Measurements from ENCODE around the gene FHL1.

FHL1 gene

GRCh38 chrX:136192839-136193414, 45.6 kb downstream of the FHL1 start:
- DNase-seq (ENCODE audit: low spot score): no peak
- Histone ChIP-seq H3K4me3 (no peak overlapping the region), H3K27ac (peak overlapping the region; percentile 15 to 85)
- no peak for TF ChIP-seq CTCF (IDR thresholded peaks at IDR 0.05)

- peak overlapping the region; percentile 15 to 85 for H3K27ac ChIP-seq
- peak overlapping the region; percentile 10 for H3K4me3 ChIP-seq
- no peak for DNase-seq (ENCODE audit: low spot score)
- TF ChIP-seq CTCF (IDR thresholded peaks at IDR 0.05): no peak
These were observed 46.4 kb downstream of the FHL1 start for GRCh38 chrX:136193771-136194170.

GRCh38 chrX:136194536-136194935, 47.2 kb downstream of the FHL1 start:
- peak overlapping the region in 1 of 2 donors; percentile 85 for H3K27ac ChIP-seq
- DNase-seq (ENCODE audit: low spot score): no peak
- no peak for TF ChIP-seq CTCF (IDR thresholded peaks at IDR 0.05)
- H3K4me3 ChIP-seq: no peak overlapping the region

- peak overlapping the region; percentile 64 to 85 for H3K27ac ChIP-seq
- no peak for TF ChIP-seq CTCF (IDR thresholded peaks at IDR 0.05)
- DNase-seq (ENCODE audit: low spot score): no peak
- H3K4me3 ChIP-seq: no peak overlapping the region
These were observed 47.9 kb downstream of the FHL1 start for GRCh38 chrX:136195247-136195646.

GRCh38 chrX:136196691-136197155, 49.4 kb downstream of the FHL1 start:
- Histone ChIP-seq H3K4me3 (peak overlapping the region; percentile 48), H3K27ac (peak overlapping the region; percentile 64 to 85)
- DNase-seq (ENCODE audit: low spot score): no peak
- no peak for TF ChIP-seq CTCF (IDR thresholded peaks at IDR 0.05)

GRCh38 chrX:136198010-136198409, 50.7 kb downstream of the FHL1 start:
- Histone ChIP-seq H3K4me3 (peak overlapping the region; percentile 60), H3K27ac (peak overlapping the region; percentile 64 to 83)
- no peak for TF ChIP-seq CTCF (IDR thresholded peaks at IDR 0.05)
- DNase-seq (ENCODE audit: low spot score): no peak

GRCh38 chrX:136198678-136199243, 51.4 kb downstream of the FHL1 start:
- peak overlapping the region; percentile 60 for H3K4me3 ChIP-seq
- DNase-seq (ENCODE audit: low spot score): no peak
- no peak for TF ChIP-seq CTCF (IDR thresholded peaks at IDR 0.05)
- peak overlapping the region; percentile 64 to 83 for H3K27ac ChIP-seq

Data from coronary artery (tissue), 2 donors.